SK-N-SH (cell line): ENCODE measurements around the gene TNFRSF19.
A peak's percentile ranks its signal among the peaks of the same experiment; 100 is the strongest.

ENCODE experiments used
- EZH2phosphoT487 ChIP-seq: fragments of 200-600 bp; sonication (generic); IDR thresholded peaks from 2 replicates; pipeline ENCODE4 v1.6.1; 2017; ENCODE audit warnings: low read depth, mixed run types, mild to moderate bottlenecking, antibody characterized with exemption, moderate library complexity, borderline replicate concordance
- JUND ChIP-seq: IDR thresholded peaks from 2 replicates; pipeline ENCODE4 v1.4.0; 2012
- MAX ChIP-seq: IDR thresholded peaks from 2 replicates; pipeline ENCODE4 v1.4.0; 2012; ENCODE audit warnings: low read depth
- MXI1 ChIP-seq: IDR thresholded peaks from 2 replicates; pipeline ENCODE4 v1.6.1; 2012; ENCODE audit warnings: mild to moderate bottlenecking, low read depth, low read length, improper control_type of control experiment
- POLR2AphosphoS5 ChIP-seq: IDR thresholded peaks from 2 replicates; pipeline ENCODE4 v1.6.1; 2012; ENCODE audit warnings: low read depth, low read length
- SMC3 ChIP-seq: IDR thresholded peaks from 2 replicates; pipeline ENCODE4 v1.6.1; 2012; ENCODE audit warnings: low read depth, low read length, improper control_type of control experiment
- TCF12 ChIP-seq: IDR thresholded peaks from 2 replicates; pipeline ENCODE4 v1.4.0; 2012

GRCh38 chr13:23621316-23621645, 51.1 kb downstream of the TNFRSF19 start:
- TF ChIP-seq TCF12 (peak; percentile 58), POLR2AphosphoS5 (no peak), JUND (peak; percentile 41), SMC3 (no peak), EZH2phosphoT487 (no peak), MXI1 (no peak), MAX (no peak)
